ENCODE measurements around the gene BTBD9.

Gene BTBD9

DNA sequence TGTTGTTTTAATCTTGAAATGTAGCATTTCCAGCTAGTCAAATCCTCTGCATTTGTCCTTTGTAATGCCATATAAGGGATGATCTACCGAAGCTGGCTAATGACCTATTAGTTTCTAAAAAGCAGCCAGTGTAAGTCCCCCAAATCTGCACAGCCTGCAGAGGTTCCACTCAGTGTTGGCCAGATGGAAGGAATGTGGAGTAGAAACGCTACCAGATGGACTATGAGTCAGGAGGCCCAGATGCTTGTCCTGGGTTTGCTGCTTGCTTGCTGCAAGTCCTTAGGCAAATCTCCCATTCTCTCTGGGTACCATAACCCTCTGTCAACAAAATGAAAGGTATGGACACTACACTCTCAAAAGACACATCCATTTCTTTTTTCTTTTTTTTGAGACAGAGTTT lies 149.8 kb downstream of the BTBD9 start:
- H3K27ac ChIP-seq (ENCODE audit: low read length): no peak overlapping the region
- no peak overlapping the region for H3K9ac ChIP-seq (ENCODE audit: low read length)
- H3K36me3 ChIP-seq (ENCODE audit: control insufficient read depth, low read depth, low read length): no peaks in the 10 kb centered on the region
- peaks cover 9% of the 10 kb centered on the region for H3K4me1 ChIP-seq (ENCODE audit: control insufficient read depth, low read depth, low read length)
- H3K27me3 ChIP-seq (ENCODE audit: control insufficient read depth, insufficient read depth, low read length): no peaks in the 10 kb centered on the region
- no peak overlapping the region for H3K4me3 ChIP-seq (ENCODE audit: low read length)
- H3K9me3 ChIP-seq (ENCODE audit: control insufficient read depth, low read depth, low read length): no peaks in the 10 kb centered on the region

DNA sequence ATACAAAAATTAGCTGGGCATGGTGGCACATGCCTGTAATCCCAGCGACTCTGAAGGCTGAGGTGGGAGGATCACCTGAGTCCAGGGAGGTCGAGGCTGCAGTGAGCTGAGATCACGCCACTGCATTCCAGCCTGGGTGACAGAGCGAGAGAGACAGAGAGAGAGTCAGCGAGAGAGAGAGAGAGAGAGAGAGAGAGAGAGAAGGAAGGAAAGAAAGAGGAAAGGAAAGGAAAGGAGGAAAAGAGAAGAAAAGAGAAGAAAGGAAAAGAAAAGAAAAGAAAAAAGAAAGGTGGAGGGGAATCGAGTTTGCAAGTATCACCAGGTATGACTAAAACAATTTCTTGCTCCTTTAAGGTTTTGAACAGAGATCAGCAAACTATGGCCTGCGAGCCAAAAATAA lies 152.3 kb downstream of the BTBD9 start:
- H3K4me1 ChIP-seq (ENCODE audit: control insufficient read depth, low read depth, low read length): no peaks in the 10 kb centered on the region
- H3K27me3 ChIP-seq (ENCODE audit: control insufficient read depth, insufficient read depth, low read length): no peaks in the 10 kb centered on the region
- no peak overlapping the region for H3K27ac ChIP-seq (ENCODE audit: low read length)
- no peak overlapping the region for H3K9ac ChIP-seq (ENCODE audit: low read length)
- no peak overlapping the region for H3K4me3 ChIP-seq (ENCODE audit: low read length)
- H3K9me3 ChIP-seq (ENCODE audit: control insufficient read depth, low read depth, low read length): no peaks in the 10 kb centered on the region
- H3K36me3 ChIP-seq (ENCODE audit: control insufficient read depth, low read depth, low read length): no peaks in the 10 kb centered on the region

GRCh38 chr6:38485488-38485887 lies 154.2 kb downstream of the BTBD9 start:
- Histone ChIP-seq H3K27me3 (ENCODE audit: control insufficient read depth, insufficient read depth, low read length) (no peaks in the 10 kb centered on the region), H3K4me1 (ENCODE audit: control insufficient read depth, low read depth, low read length) (peaks cover 7% of the 10 kb centered on the region), H3K36me3 (ENCODE audit: control insufficient read depth, low read depth, low read length) (no peaks in the 10 kb centered on the region), H3K27ac (ENCODE audit: low read length) (no peak overlapping the region), H3K9ac (ENCODE audit: low read length) (no peak overlapping the region), H3K4me3 (ENCODE audit: low read length) (no peak overlapping the region), H3K9me3 (ENCODE audit: control insufficient read depth, low read depth, low read length) (no peaks in the 10 kb centered on the region)

DNA sequence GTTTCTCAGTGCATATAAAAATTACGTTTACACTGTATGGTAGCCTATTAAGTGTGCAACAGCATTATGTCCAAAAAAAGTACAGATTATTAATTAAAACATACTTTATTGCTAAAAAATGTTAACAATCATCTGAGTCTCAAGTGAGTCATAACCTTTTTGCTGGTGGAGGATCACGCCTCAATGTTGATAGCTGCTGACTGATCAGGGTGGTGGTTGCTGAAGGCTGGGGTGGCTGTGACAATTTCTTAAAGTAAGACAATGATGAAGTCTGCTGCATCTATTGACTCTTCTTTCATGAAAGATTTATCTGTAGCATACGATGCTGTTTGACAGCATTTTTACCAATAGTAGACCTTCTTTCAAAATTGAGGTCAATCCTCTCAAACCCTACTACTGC lies 155.1 kb downstream of the BTBD9 start:
- no peaks in the 10 kb centered on the region for H3K27me3 ChIP-seq (ENCODE audit: control insufficient read depth, insufficient read depth, low read length)
- peaks cover 7% of the 10 kb centered on the region for H3K4me1 ChIP-seq (ENCODE audit: control insufficient read depth, low read depth, low read length)
- H3K27ac ChIP-seq (ENCODE audit: low read length): no peak overlapping the region
- H3K36me3 ChIP-seq (ENCODE audit: control insufficient read depth, low read depth, low read length): no peaks in the 10 kb centered on the region
- H3K4me3 ChIP-seq (ENCODE audit: low read length): no peak overlapping the region
- H3K9ac ChIP-seq (ENCODE audit: low read length): no peak overlapping the region
- no peaks in the 10 kb centered on the region for H3K9me3 ChIP-seq (ENCODE audit: control insufficient read depth, low read depth, low read length)

DNA sequence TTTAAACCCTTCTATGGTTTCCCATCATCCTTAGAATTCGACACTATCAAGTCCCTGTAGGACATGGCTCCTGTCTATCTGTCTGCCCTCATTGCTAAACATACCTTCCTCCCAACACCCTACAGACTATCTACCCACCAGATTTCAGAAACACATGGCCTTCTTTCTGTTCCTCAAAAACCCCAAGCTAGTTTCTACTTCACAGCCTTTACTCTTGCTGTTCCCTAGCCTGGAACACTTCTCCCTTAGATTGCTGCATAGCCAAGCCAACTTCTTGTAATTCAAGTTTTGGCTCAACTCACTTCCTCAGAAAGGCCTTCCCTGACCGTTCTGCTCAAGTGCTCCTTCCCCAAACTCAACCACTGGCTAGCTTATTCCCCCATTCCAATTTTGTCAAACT lies 156.2 kb downstream of the BTBD9 start:
- Histone ChIP-seq H3K9ac (ENCODE audit: low read length) (no peak overlapping the region), H3K9me3 (ENCODE audit: control insufficient read depth, low read depth, low read length) (no peaks in the 10 kb centered on the region), H3K36me3 (ENCODE audit: control insufficient read depth, low read depth, low read length) (no peaks in the 10 kb centered on the region), H3K27ac (ENCODE audit: low read length) (no peak overlapping the region), H3K4me3 (ENCODE audit: low read length) (no peak overlapping the region), H3K27me3 (ENCODE audit: control insufficient read depth, insufficient read depth, low read length) (no peaks in the 10 kb centered on the region), H3K4me1 (ENCODE audit: control insufficient read depth, low read depth, low read length) (peaks cover 16% of the 10 kb centered on the region)

DNA sequence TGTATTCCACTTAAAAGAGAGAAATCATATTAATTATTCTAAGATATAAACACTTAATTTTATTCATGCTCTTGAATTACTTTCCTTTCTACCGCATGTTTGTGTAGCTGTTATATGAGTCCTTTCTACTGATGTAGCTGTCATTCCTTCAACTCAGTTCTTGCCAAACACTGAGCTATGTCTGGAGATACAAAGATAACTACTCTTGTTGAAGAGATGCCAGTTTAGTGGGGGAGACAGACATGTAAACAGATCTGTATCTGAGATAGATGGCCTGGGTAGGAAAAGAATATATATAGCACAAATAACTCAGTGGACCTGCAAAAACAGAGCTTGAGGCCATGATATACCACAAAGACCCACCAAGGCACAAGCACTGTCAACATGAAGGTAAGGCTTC lies 157.3 kb downstream of the BTBD9 start:
- no peaks in the 10 kb centered on the region for H3K36me3 ChIP-seq (ENCODE audit: control insufficient read depth, low read depth, low read length)
- no peak overlapping the region for H3K9ac ChIP-seq (ENCODE audit: low read length)
- H3K4me1 ChIP-seq (ENCODE audit: control insufficient read depth, low read depth, low read length): peaks cover 25% of the 10 kb centered on the region
- H3K9me3 ChIP-seq (ENCODE audit: control insufficient read depth, low read depth, low read length): no peaks in the 10 kb centered on the region
- H3K4me3 ChIP-seq (ENCODE audit: low read length): no peak overlapping the region
- H3K27ac ChIP-seq (ENCODE audit: low read length): no peak overlapping the region
- no peaks in the 10 kb centered on the region for H3K27me3 ChIP-seq (ENCODE audit: control insufficient read depth, insufficient read depth, low read length)

DNA sequence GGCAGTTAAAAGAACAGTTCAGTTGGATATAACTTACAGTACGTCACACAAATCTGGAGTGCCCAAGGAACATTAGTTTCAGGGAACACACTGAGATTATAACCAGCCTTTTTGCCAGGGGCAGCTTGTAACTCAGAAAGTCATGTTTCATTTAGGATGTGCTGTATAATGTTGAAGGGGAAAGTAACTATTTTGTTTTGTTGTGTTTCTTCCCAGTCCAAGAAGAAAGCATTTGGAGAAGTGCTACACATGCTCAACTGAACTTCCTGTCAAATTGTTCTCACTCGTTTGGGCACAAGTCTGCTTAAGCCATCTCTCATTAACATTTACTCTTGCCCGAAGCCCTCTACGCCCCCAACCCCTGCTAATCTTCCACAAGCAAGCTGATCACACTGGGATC lies 157.9 kb downstream of the BTBD9 start:
- Histone ChIP-seq H3K9me3 (ENCODE audit: control insufficient read depth, low read depth, low read length) (no peaks in the 10 kb centered on the region), H3K27ac (ENCODE audit: low read length) (no peak overlapping the region), H3K36me3 (ENCODE audit: control insufficient read depth, low read depth, low read length) (no peaks in the 10 kb centered on the region), H3K9ac (ENCODE audit: low read length) (no peak overlapping the region), H3K4me3 (ENCODE audit: low read length) (no peak overlapping the region), H3K4me1 (ENCODE audit: control insufficient read depth, low read depth, low read length) (peaks cover 31% of the 10 kb centered on the region), H3K27me3 (ENCODE audit: control insufficient read depth, insufficient read depth, low read length) (no peaks in the 10 kb centered on the region)

DNA sequence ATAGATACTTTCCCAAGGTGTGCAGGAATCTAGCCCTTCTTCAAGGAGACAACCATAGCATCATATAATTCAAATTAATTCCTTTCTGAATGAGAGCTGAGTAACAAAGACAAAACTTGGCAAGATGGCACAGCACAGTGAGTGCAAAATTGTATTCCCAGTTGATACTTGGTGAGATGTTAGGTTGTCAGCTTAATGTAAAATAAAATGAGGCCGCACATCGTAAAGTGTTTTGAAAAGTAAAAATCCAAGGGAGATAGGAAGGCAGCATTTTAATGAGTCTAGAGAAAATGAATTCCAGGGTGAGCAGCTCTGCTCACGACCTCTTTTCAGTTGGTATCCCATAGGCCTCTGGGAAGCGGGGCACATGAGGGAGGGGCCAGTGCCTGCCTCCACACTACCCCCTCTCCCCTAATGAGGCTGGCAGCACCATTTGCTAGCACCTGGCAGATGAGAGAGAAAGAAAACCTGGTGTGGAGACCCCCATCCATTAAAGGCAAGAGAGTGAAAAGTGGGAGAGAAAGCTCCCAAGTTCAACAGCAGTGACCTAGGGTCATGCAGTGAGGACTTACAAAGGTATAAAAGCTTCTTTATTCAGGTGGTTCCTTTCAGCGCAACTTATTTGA lies 158.4 kb downstream of the BTBD9 start:
- H3K36me3 ChIP-seq (ENCODE audit: control insufficient read depth, low read depth, low read length): no peaks in the 10 kb centered on the region
- H3K9ac ChIP-seq (ENCODE audit: low read length): no peak overlapping the region
- H3K27me3 ChIP-seq (ENCODE audit: control insufficient read depth, insufficient read depth, low read length): no peaks in the 10 kb centered on the region
- peaks cover 36% of the 10 kb centered on the region for H3K4me1 ChIP-seq (ENCODE audit: control insufficient read depth, low read depth, low read length)
- H3K9me3 ChIP-seq (ENCODE audit: control insufficient read depth, low read depth, low read length): no peaks in the 10 kb centered on the region
- no peak overlapping the region for H3K27ac ChIP-seq (ENCODE audit: low read length)
- no peak overlapping the region for H3K4me3 ChIP-seq (ENCODE audit: low read length)

GRCh38 chr6:38480036-38480435 lies 159.7 kb downstream of the BTBD9 start:
- Histone ChIP-seq H3K27ac (ENCODE audit: low read length) (no peak overlapping the region), H3K36me3 (ENCODE audit: control insufficient read depth, low read depth, low read length) (no peaks in the 10 kb centered on the region), H3K4me3 (ENCODE audit: low read length) (no peak overlapping the region), H3K4me1 (ENCODE audit: control insufficient read depth, low read depth, low read length) (peaks cover 41% of the 10 kb centered on the region), H3K9me3 (ENCODE audit: control insufficient read depth, low read depth, low read length) (no peaks in the 10 kb centered on the region), H3K27me3 (ENCODE audit: control insufficient read depth, insufficient read depth, low read length) (no peaks in the 10 kb centered on the region), H3K9ac (ENCODE audit: low read length) (no peak overlapping the region)

DNA sequence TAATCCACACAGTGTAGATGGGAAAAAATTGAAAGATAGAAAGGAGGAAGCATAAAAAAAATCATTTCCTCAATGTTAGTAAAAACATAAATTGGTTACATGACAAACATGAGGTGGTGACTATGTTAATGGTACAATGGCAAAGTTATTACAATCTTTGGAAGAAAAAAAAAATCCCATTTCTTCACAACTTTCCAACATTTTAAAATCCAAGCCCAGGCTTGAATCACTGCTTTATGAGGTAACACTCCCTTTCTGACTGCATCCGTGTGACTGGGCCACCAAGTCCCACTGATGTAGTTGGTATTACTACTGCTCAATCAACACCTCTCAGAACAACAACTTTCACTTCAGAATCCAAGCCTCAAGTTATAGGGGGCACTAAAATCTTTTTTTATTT lies 160.4 kb downstream of the BTBD9 start:
- Histone ChIP-seq H3K36me3 (ENCODE audit: control insufficient read depth, low read depth, low read length) (no peaks in the 10 kb centered on the region), H3K27me3 (ENCODE audit: control insufficient read depth, insufficient read depth, low read length) (no peaks in the 10 kb centered on the region), H3K4me3 (ENCODE audit: low read length) (no peak overlapping the region), H3K9me3 (ENCODE audit: control insufficient read depth, low read depth, low read length) (no peaks in the 10 kb centered on the region), H3K27ac (ENCODE audit: low read length) (no peak overlapping the region), H3K9ac (ENCODE audit: low read length) (no peak overlapping the region), H3K4me1 (ENCODE audit: control insufficient read depth, low read depth, low read length) (peaks cover 41% of the 10 kb centered on the region)

DNA sequence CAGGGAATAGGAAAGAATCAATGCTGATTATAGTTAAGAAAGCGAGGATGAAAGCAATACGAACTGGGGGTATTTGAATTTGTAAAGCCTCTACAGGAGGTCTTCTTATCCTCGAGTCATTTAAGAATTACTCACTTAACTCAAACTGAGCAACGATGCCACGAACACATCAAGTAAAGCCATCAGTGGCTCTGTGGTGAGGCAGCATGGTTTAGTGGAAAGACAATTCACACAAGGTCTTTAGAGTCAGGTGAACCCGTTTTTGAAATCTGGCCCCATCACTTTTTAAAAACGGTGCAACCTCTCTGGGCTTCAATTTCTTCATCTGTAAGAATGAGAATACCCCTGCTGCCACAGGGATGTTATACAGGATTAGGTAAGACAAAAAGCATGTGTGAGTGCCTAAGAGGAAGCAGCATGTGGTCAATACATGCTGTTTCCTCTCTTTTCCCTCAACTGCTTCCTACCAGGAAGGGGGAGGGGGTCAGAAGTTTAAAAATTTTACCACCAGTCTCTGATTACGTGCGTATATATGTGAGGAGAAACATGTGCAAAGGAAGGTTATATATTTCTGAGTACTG lies 162.0 kb downstream of the BTBD9 start:
- H3K4me1 ChIP-seq (ENCODE audit: control insufficient read depth, low read depth, low read length): peaks cover 41% of the 10 kb centered on the region
- peak overlapping the region; percentile 32 for H3K4me3 ChIP-seq (ENCODE audit: low read length)
- H3K27me3 ChIP-seq (ENCODE audit: control insufficient read depth, insufficient read depth, low read length): no peaks in the 10 kb centered on the region
- no peak overlapping the region for H3K9ac ChIP-seq (ENCODE audit: low read length)
- H3K36me3 ChIP-seq (ENCODE audit: control insufficient read depth, low read depth, low read length): no peaks in the 10 kb centered on the region
- H3K9me3 ChIP-seq (ENCODE audit: control insufficient read depth, low read depth, low read length): no peaks in the 10 kb centered on the region
- H3K27ac ChIP-seq (ENCODE audit: low read length): no peak overlapping the region

DNA sequence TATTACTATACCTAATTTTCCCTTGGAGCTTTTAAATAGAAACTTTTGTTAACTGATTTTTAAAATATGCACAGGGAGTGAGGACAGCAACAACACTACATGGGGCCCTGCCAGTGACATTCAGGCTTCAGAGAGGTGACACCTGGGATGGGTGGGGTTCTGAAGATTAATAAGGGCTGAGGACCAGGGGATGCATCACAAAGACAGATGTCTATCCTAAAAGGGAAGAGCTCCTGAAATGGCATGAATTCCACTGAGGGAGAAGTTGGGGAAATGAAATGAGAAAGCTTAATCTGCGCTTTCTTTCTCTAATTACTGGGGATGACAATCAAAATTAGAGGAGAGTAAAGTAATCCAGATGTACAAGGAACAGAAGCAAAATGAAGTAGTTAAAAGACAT lies 162.8 kb downstream of the BTBD9 start:
- Histone ChIP-seq H3K4me1 (ENCODE audit: control insufficient read depth, low read depth, low read length) (peaks cover 41% of the 10 kb centered on the region), H3K36me3 (ENCODE audit: control insufficient read depth, low read depth, low read length) (no peaks in the 10 kb centered on the region), H3K4me3 (ENCODE audit: low read length) (peak overlapping the region; percentile 32), H3K27ac (ENCODE audit: low read length) (no peak overlapping the region), H3K9ac (ENCODE audit: low read length) (no peak overlapping the region), H3K27me3 (ENCODE audit: control insufficient read depth, insufficient read depth, low read length) (no peaks in the 10 kb centered on the region), H3K9me3 (ENCODE audit: control insufficient read depth, low read depth, low read length) (no peaks in the 10 kb centered on the region)
